HepG2 (cell line): ENCODE results near the gene TMCO4. TPM values are rescaled to one million over a fixed set of nuclear protein-coding genes. Genes with fewer than 3 reads are reported as not detected.

Experiments
- ATAC-seq: fragments of 200-7000 bp; cut with Tn5 transposase; 3 replicates; pipeline ENCODE4 v1.9.1; 2020; ENCODE audit warnings: mild to moderate bottlenecking, moderate library complexity
- BruUV-seq: library from RNA; stranded (reverse); fragments of 400-500 nt; replicated peaks from 2 replicates; lab custom pipeline; 2021; lab: Mats Ljungman, UMichigan
- CTCF ChIA-PET: fragments of 300-600 bp; formaldehyde crosslinking; extraction: SDS; loops from one replicate; lab custom pipeline; 2021; ENCODE audit warnings: low total read pairs, inconsistent platforms, low intra/inter-chr PET ratio; lab: Yijun Ruan, JAX
- POLR2A ChIA-PET: fragments of 350-600 bp; sonication (Branson Sonifier 250); formaldehyde crosslinking; loops from one replicate; lab custom pipeline; 2020; ENCODE audit warnings: antibody characterized with exemption, inconsistent platforms; lab: Yijun Ruan, JAX
- DNase-seq: peaks from one replicate; pipeline ENCODE4 v3.0.0-alpha.2; 2015; ENCODE audit warnings: low spot score
- FAIRE-seq: peaks from 3 replicates; lab custom pipeline; 2011; peaks lifted over from hg19 to GRCh38; lab: Jason Lieb, UNC
- H2AFZ ChIP-seq: one replicate; pipeline ENCODE4 v1.6.1; 2011; ENCODE audit warnings: low read length, inconsistent platforms
- H3K27ac ChIP-seq: fragments of 300-600 bp; 3 replicates; pipeline ENCODE4 v1.8.0; 2011; ENCODE audit warnings: mixed run types, mild to moderate bottlenecking, mixed read lengths, low read length, inconsistent platforms; ENCODE audit not compliant: insufficient read depth; ENCODE audit errors: extremely low read length
- H3K27me3 ChIP-seq, 2 experiments: fragments of 200-600 bp in 1 of 2; 2 replicates in 1 of 2; 3 replicates in 1 of 2; pipeline versions ENCODE4 v1.6.0 to v1.8.0; 2011; ENCODE audit warnings: low read length in 2 of 2, mild to moderate bottlenecking in 2 of 2, moderate library complexity in 2 of 2, inconsistent platforms in 1 of 2; ENCODE audit not compliant: insufficient read depth in 2 of 2, control insufficient read depth in 1 of 2
- H3K36me3 ChIP-seq, 2 experiments: fragments of 200-600 bp in 1 of 2; replicated peaks in 1 of 2; 2 replicates in 1 of 2; 3 replicates in 1 of 2; pipeline versions ENCODE4 v1.5.1 to v1.8.0; 2011; ENCODE audit warnings: low read length in 2 of 2, inconsistent platforms in 1 of 2; ENCODE audit not compliant: insufficient read depth in 2 of 2, control insufficient read depth in 1 of 2
- H3K4me1 ChIP-seq: 2 replicates; pipeline ENCODE4 v1.5.1; 2012; ENCODE audit warnings: low read length, inconsistent platforms; ENCODE audit not compliant: insufficient read depth
- H3K4me2 ChIP-seq: 2 replicates; pipeline ENCODE4 v1.6.0; 2011; ENCODE audit warnings: low read depth, low read length, inconsistent platforms
- H3K4me3 ChIP-seq, 3 experiments: fragments of 200-600 bp in 1 of 3; sonication (generic), shearing (Covaris generic) in 1 of 3; replicated peaks in 1 of 3; 2 replicates each; pipeline ENCODE4 v1.5.1; 2011 to 2016; ENCODE audit warnings: low read length in 3 of 3, inconsistent platforms in 2 of 3, low read depth in 2 of 3, mild to moderate bottlenecking in 2 of 3, control low read depth in 1 of 3, mixed read lengths in 1 of 3; ENCODE audit not compliant: insufficient read depth in 1 of 3
- H3K79me2 ChIP-seq: one replicate; pipeline ENCODE4 v1.6.1; 2011; ENCODE audit warnings: low read length, inconsistent platforms; ENCODE audit not compliant: insufficient read depth
- H3K9ac ChIP-seq: 2 replicates; pipeline ENCODE4 v1.6.0; 2011; ENCODE audit warnings: mild to moderate bottlenecking, low read depth, low read length, inconsistent platforms; ENCODE audit not compliant: insufficient read depth
- H3K9me3 ChIP-seq: 2 replicates; pipeline ENCODE4 v1.5.1; 2012; ENCODE audit warnings: mild to moderate bottlenecking, low read length
- H4K20me1 ChIP-seq: 2 replicates; pipeline ENCODE4 v1.6.0; 2011; ENCODE audit warnings: inconsistent platforms, mild to moderate bottlenecking, low read length, moderate library complexity; ENCODE audit not compliant: insufficient read depth
- ATAD3A ChIP-seq: sonication (generic); formaldehyde crosslinking; IDR thresholded peaks from 2 replicates; pipeline ENCODE4 v1.4.0; 2020; ENCODE audit warnings: missing genetic modification reagents
- THRA ChIP-seq: sonication (generic); formaldehyde crosslinking; IDR thresholded peaks from 2 replicates; pipeline ENCODE4 v1.4.0; 2020; ENCODE audit warnings: missing genetic modification reagents, borderline replicate concordance
- TSC22D2 ChIP-seq: sonication (generic); formaldehyde crosslinking; IDR thresholded peaks from 2 replicates; pipeline ENCODE4 v1.5.1; 2020; ENCODE audit warnings: missing genetic modification reagents, mild to moderate bottlenecking, borderline replicate concordance
- ZBTB21 ChIP-seq: sonication (generic); formaldehyde crosslinking; IDR thresholded peaks from 2 replicates; pipeline ENCODE4 v1.4.0; 2020; ENCODE audit warnings: missing genetic modification reagents
- ZHX2 ChIP-seq, 2 experiments: sonication (generic) in 1 of 2; formaldehyde crosslinking in 1 of 2; IDR thresholded peaks; 2 replicates each; pipeline versions ENCODE4 v1.6.1 to v1.9.0; 2014 to 2022; ENCODE audit warnings: antibody characterized with exemption in 1 of 2, borderline replicate concordance in 1 of 2, inconsistent platforms in 1 of 2, low read depth in 1 of 2, missing genetic modification reagents in 1 of 2
- ZIK1 ChIP-seq: sonication (generic); formaldehyde crosslinking; IDR thresholded peaks from 2 replicates; pipeline ENCODE4 v1.5.0; 2020; ENCODE audit warnings: mild to moderate bottlenecking, low read depth, missing genetic modification reagents, borderline replicate concordance
- ZNF772 ChIP-seq: sonication (generic); formaldehyde crosslinking; IDR thresholded peaks from 2 replicates; pipeline ENCODE4 v1.5.0; 2020; ENCODE audit warnings: mild to moderate bottlenecking, missing genetic modification reagents
- WGBS: methylation state at CpG from one replicate; pipeline ENCODE4 v1.1.6; 2017; ENCODE audit warnings: low lambda C conversion rate; 5-methylcytosine and 5-hydroxymethylcytosine counted together
- in situ Hi-C: cut with HindIII; loops from 2 replicates; pipeline ENCODE4 v1.10.0; 2017; ENCODE audit warnings: low pct_unique_long_range_greater_than_20kb; ENCODE audit not compliant: extremely low pct_ligation_motif_present
- intact Hi-C: fragments of 100-400 bp; cut with micrococcal nuclease; formaldehyde crosslinking; loops from one replicate; pipeline ENCODE4 v1.10.0; 2022; ENCODE audit not compliant: unreplicated experiment
- polyA plus RNA-seq, 8 experiments: library from polyadenylated mRNA; depleted of rRNA in 3 of 8; stranded (reverse) in 7 of 8; unstranded in 1 of 8; fragments of >200 nt; fragmentation: Illumina TruSeq in 4 of 8; extraction: Trizol in 4 of 8; gene quantifications; 2 replicates each; pipeline versions ENCODE4 v1.2.1 to v1.2.3, GENCODE V29; 2011 to 2016; ENCODE audit warnings: low read depth in 4 of 8, missing spikeins in 1 of 8, mixed read lengths in 1 of 8; ENCODE audit not compliant: insufficient read depth in 1 of 8
- total RNA-seq, 5 experiments: library from RNA; depleted of rRNA; stranded (reverse); fragments of >200 nt; fragmentation: Illumina TruSeq; extraction: Trizol; gene quantifications; 2 replicates each; pipeline ENCODE4 v1.2.3, GENCODE V29; 2016; ENCODE audit warnings: low read depth in 1 of 5
- TF ChIP-seq, protein P1 (sequence below): IDR thresholded peaks from 2 replicates; pipeline ENCODE4 v1.6.1; 2016; ENCODE audit warnings: low read depth

The TMCO4 gene
- total and polyA plus RNA-seq, 2 of the 13 experiments (the other 11 are each of a cell fraction or from before 2014, with no cell fraction given), result 2.1 to 4.1 TPM

DNA sequence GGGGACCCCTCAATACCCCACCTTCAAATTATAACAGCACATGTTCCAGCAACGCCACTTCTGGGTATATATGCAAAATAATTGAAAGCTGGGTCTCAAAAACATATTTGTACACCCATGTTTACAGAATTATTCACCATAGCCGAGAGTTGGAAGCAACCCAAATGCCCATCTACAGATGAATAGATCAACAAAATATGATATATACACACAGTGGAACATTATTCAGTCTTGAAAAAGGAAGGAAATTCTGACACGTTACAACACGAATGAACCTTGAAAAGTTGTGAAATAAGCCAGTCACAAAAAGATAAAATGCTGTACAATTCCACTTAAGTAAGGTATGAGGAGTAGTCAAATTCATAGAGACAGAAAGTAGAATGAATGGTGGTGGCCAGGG is 5.1 kb downstream of the TMCO4 start:
- FAIRE-seq, result no peak
- Histone ChIP-seq H3K4me2 (no peak overlapping the region), H4K20me1 (no peaks in the 10 kb centered on the region), H3K27ac (no peak overlapping the region), H3K4me1 (peaks cover 32% of the 10 kb centered on the region), H3K36me3 (no peaks in the 10 kb centered on the region), H3K27me3 (no peaks in the 10 kb centered on the region), H3K4me3 (no peak overlapping the region), H2AFZ (no peak overlapping the region), H3K9me3 (no peaks in the 10 kb centered on the region), H3K9ac (no peak overlapping the region), H3K79me2 (no peaks in the 10 kb centered on the region)
- in situ Hi-C loops (no loop called here), intact Hi-C loops (no loop called here)
- ATAC-seq, result no peak
- no TSS peak for BruUV-seq
- 92% methylated on average over 4 of the region's 4 CpGs for WGBS
- ChIA-PET CTCF (no interaction called here), POLR2A (no interaction called here)
- no peak for TF ChIP-seq ZNF772 (CRISPR knock-in tag)
- no peak for DNase-seq

- Histone ChIP-seq H2AFZ (no peak overlapping the region), H3K27me3 (no peaks in the 10 kb centered on the region), H3K79me2 (no peaks in the 10 kb centered on the region), H3K36me3 (no peaks in the 10 kb centered on the region), H3K4me1 (peaks cover 22% of the 10 kb centered on the region), H3K4me2 (no peak overlapping the region), H3K4me3 (no peak overlapping the region), H3K27ac (no peak overlapping the region), H3K9ac (no peak overlapping the region), H4K20me1 (no peaks in the 10 kb centered on the region), H3K9me3 (no peaks in the 10 kb centered on the region)
- no TSS peak for BruUV-seq
- no peak for FAIRE-seq
- in situ Hi-C loops (no loop called here), intact Hi-C loops (no loop called here)
- ATAC-seq, result no peak
- DNase-seq, result no peak
- ChIA-PET CTCF (no interaction called here), POLR2A (no interaction called here)
- WGBS, result 82% methylated on average over 6 of the region's 6 CpGs
- TF ChIP-seq ZHX2 (IDR thresholded peaks at IDR 0.05; ENCODE audit: low read depth) (no peak), ZHX2 (CRISPR knock-in tag; IDR thresholded peaks at IDR 0.05; ENCODE audit: borderline replicate concordance) (no peak), ZIK1 (CRISPR knock-in tag) (no peak), ATAD3A (no peak), THRA (CRISPR knock-in tag) (no peak), TSC22D2 (no peak), ZBTB21 (CRISPR knock-in tag) (no peak)
- TF ChIP-seq, protein P1, sequence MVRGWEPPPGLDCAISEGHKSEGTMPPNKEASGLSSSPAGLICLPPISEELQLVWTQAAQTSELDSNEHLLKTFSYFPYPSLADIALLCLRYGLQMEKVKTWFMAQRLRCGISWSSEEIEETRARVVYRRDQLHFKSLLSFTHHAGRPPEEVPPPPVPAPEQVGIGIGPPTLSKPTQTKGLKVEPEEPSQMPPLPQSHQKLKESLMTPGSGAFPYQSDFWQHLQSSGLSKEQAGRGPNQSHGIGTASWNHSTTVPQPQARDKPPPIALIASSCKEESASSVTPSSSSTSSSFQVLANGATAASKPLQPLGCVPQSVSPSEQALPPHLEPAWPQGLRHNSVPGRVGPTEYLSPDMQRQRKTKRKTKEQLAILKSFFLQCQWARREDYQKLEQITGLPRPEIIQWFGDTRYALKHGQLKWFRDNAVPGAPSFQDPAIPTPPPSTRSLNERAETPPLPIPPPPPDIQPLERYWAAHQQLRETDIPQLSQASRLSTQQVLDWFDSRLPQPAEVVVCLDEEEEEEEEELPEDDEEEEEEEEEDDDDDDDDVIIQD, result no peak
Measured at GRCh38 chr1:19793360-19794046, 6.2 kb downstream of the TMCO4 start.
